Muscle layer of duodenum (tissue), 2 donors: ENCODE measurements around the gene APCDD1.
"Not testable (repeated sequence)": the region's sequence is repeated elsewhere in the genome, so short reads cannot be mapped to it uniquely, and the experiment has no call there.

ENCODE experiments used
- H3K27ac ChIP-seq: one replicate; pipeline ENCODE4 v1.7.0; 2013; ENCODE audit warnings: mild to moderate bottlenecking, low read length
- H3K27me3 ChIP-seq: one replicate; pipeline ENCODE4 v1.7.0; 2013; ENCODE audit warnings: low read depth, mild to moderate bottlenecking, control low read depth, low read length
- H3K36me3 ChIP-seq, 2 donors: one replicate each; pipeline ENCODE4 v1.7.0; 2013; ENCODE audit warnings: low read length in 2 of 2, control low read depth in 1 of 2, mild to moderate bottlenecking in 1 of 2; ENCODE audit not compliant: insufficient read depth in 2 of 2, control insufficient read depth in 1 of 2
- H3K4me1 ChIP-seq, 2 donors: one replicate each; pipeline ENCODE4 v1.7.0; 2013; ENCODE audit warnings: low read length in 2 of 2, mild to moderate bottlenecking in 2 of 2, control low read depth in 1 of 2, moderate library complexity in 1 of 2; ENCODE audit not compliant: insufficient read depth in 2 of 2, control insufficient read depth in 1 of 2
- H3K4me3 ChIP-seq, 2 donors: one replicate each; pipeline ENCODE4 v1.7.0; 2013; ENCODE audit warnings: low read length in 2 of 2, low read depth in 1 of 2, mild to moderate bottlenecking in 1 of 2
- H3K9me3 ChIP-seq, 2 donors: one replicate each; pipeline ENCODE4 v1.7.0; 2013; ENCODE audit warnings: low read length in 2 of 2, control low read depth in 1 of 2, mild to moderate bottlenecking in 1 of 2; ENCODE audit not compliant: control insufficient read depth in 1 of 2
- donor health status: healthy.

APCDD1 gene

DNA sequence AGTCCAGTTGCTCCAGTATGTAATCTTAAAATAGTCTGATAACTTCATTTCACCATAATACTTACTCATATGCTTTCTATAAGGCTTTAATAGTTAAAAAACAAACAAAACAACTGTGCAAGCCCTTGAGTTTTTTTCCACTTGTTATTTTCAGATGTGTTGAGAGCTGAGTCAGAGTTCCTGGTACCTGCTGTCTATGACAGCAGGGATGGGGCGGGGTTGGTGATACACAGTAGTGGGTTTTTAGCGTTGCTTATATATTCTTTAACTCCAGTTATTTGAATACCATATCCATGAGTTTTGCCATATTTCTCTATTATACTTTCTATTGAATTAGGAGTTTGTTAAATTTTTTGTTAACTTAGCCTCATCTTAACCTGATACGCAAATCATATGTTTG lies 76.4 kb downstream of the APCDD1 start:
- H3K27ac ChIP-seq: no peak overlapping the region
- H3K4me3 ChIP-seq: no peak overlapping the region
- no peaks in the 10 kb centered on the region for H3K27me3 ChIP-seq
- peaks cover 0 to 15% of the 10 kb centered on the region in 2 donors for H3K4me1 ChIP-seq
- H3K9me3 ChIP-seq: no peaks in the 10 kb centered on the region
- H3K36me3 ChIP-seq: no peaks in the 10 kb centered on the region

- Histone ChIP-seq H3K9me3 (no peaks in the 10 kb centered on the region), H3K36me3 (peaks cover 0 to 4% of the 10 kb centered on the region in 2 donors), H3K27me3 (no peaks in the 10 kb centered on the region), H3K4me1 (peaks cover 0 to 3% of the 10 kb centered on the region in 2 donors), H3K4me3 (no peak overlapping the region), H3K27ac (no peak overlapping the region)
These were observed 78.7 kb downstream of the APCDD1 start for GRCh38 chr18:10533111-10533510.

GRCh38 chr18:10536280-10536679 lies 81.8 kb downstream of the APCDD1 start:
- peaks cover 12 to 21% of the 10 kb centered on the region in 2 donors for H3K36me3 ChIP-seq

GRCh38 chr18:10537765-10538164 lies 83.3 kb downstream of the APCDD1 start:
- Histone ChIP-seq H3K36me3 (peaks cover 20 to 28% of the 10 kb centered on the region in 2 donors), H3K27ac (no peak overlapping the region), H3K9me3 (no peaks in the 10 kb centered on the region), H3K4me1 (no peaks in the 10 kb centered on the region), H3K27me3 (no peaks in the 10 kb centered on the region), H3K4me3 (no peak overlapping the region)

More at GRCh38 chr18:10536280-10536679, 81.8 kb downstream of the APCDD1 start:
- Histone ChIP-seq H3K4me1 (no peaks in the 10 kb centered on the region), H3K27ac (no peak overlapping the region), H3K27me3 (no peaks in the 10 kb centered on the region), H3K4me3 (no peak overlapping the region), H3K9me3 (no peaks in the 10 kb centered on the region)

GRCh38 chr18:10539124-10539523 lies 84.7 kb downstream of the APCDD1 start:
- not testable (repeated sequence) for H3K9me3 ChIP-seq, H3K4me3 ChIP-seq

More at GRCh38 chr18:10539124-10539523, 84.7 kb downstream of the APCDD1 start:
- not testable (repeated sequence) for H3K27me3 ChIP-seq, H3K4me1 ChIP-seq, H3K27ac ChIP-seq
- H3K36me3 ChIP-seq: peaks cover 26 to 28% of the 10 kb centered on the region in 2 donors
